IMR-90 (cell line): ENCODE results near the gene TIGD1. TPM values are rescaled to one million over a fixed set of nuclear protein-coding genes. Genes with fewer than 3 reads are reported as not detected.

ENCODE experiments used
- FOS ChIP-seq: fragments of 150-350 bp; IDR thresholded peaks from 2 replicates; pipeline ENCODE4 v1.6.1; 2016; ENCODE audit warnings: low read depth, low read length
- POLR2A ChIP-seq: IDR thresholded peaks from 2 replicates; pipeline ENCODE4 v1.6.1; 2012; ENCODE audit warnings: mild to moderate bottlenecking, low read depth, low read length
- SMC3 ChIP-seq: fragments of 150-350 bp; IDR thresholded peaks from 2 replicates; pipeline ENCODE4 v1.6.1; 2016; ENCODE audit warnings: low read depth, mild to moderate bottlenecking, antibody characterized with exemption, low read length, moderate library complexity
- polyA plus RNA-seq, 3 experiments: library from polyadenylated mRNA; depleted of rRNA; stranded (reverse); fragments of >200 nt; gene quantifications; 2 replicates each; pipeline ENCODE4 v1.2.3, GENCODE V29; 2012; ENCODE audit warnings: low replicate concordance in 1 of 3
- total RNA-seq: library from RNA; depleted of rRNA; stranded (reverse); fragments of >200 nt; gene quantifications from 2 replicates; pipeline ENCODE4 v1.2.3, GENCODE V29; 2012
- TF ChIP-seq, protein P1 (sequence below): conservative IDR thresholded peaks from 2 replicates; pipeline ENCODE4 v1.5.1; 2012; ENCODE audit warnings: mild to moderate bottlenecking, low read depth, low read length, improper control_type of control experiment

The TIGD1 gene
- total and polyA plus RNA-seq, 2 of the 4 experiments (the other 2 are of a cell fraction): 2.7 to 2.9 TPM

DNA sequence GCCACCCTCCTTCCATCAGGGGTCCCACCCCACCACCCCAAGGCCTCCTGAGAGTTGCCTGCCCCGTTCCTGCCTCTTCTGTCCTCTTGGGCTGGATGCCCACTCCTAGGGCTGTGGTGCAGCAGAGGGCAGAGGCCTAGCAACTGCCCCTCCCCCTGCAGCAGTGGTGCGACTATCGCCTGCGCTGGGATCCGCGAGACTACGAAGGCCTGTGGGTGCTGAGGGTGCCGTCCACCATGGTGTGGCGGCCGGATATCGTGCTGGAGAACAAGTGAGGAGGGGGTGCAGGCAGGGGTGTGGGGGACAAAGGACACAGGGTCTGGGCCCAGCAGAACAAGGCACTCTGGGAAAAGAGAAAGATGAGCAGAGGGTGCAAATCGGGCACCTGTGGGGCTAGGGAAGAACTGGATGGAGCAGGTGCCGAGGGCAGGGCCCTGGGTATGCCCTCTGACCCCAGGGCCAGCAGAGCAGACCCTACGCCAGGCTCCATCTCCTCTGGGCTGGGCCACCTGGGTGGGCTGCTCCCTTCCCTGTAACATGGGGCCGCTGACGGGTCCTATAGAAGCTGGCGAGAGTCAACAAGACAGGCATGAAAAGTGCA, 9.8 kb downstream of the TIGD1 start (continued):
- TF ChIP-seq, protein P1, sequence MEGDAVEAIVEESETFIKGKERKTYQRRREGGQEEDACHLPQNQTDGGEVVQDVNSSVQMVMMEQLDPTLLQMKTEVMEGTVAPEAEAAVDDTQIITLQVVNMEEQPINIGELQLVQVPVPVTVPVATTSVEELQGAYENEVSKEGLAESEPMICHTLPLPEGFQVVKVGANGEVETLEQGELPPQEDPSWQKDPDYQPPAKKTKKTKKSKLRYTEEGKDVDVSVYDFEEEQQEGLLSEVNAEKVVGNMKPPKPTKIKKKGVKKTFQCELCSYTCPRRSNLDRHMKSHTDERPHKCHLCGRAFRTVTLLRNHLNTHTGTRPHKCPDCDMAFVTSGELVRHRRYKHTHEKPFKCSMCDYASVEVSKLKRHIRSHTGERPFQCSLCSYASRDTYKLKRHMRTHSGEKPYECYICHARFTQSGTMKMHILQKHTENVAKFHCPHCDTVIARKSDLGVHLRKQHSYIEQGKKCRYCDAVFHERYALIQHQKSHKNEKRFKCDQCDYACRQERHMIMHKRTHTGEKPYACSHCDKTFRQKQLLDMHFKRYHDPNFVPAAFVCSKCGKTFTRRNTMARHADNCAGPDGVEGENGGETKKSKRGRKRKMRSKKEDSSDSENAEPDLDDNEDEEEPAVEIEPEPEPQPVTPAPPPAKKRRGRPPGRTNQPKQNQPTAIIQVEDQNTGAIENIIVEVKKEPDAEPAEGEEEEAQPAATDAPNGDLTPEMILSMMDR: no peak
- TF ChIP-seq SMC3 (no peak), POLR2A (no peak), FOS (no peak)
